ENCODE results near the gene SLIRP.

SLIRP gene

DNA sequence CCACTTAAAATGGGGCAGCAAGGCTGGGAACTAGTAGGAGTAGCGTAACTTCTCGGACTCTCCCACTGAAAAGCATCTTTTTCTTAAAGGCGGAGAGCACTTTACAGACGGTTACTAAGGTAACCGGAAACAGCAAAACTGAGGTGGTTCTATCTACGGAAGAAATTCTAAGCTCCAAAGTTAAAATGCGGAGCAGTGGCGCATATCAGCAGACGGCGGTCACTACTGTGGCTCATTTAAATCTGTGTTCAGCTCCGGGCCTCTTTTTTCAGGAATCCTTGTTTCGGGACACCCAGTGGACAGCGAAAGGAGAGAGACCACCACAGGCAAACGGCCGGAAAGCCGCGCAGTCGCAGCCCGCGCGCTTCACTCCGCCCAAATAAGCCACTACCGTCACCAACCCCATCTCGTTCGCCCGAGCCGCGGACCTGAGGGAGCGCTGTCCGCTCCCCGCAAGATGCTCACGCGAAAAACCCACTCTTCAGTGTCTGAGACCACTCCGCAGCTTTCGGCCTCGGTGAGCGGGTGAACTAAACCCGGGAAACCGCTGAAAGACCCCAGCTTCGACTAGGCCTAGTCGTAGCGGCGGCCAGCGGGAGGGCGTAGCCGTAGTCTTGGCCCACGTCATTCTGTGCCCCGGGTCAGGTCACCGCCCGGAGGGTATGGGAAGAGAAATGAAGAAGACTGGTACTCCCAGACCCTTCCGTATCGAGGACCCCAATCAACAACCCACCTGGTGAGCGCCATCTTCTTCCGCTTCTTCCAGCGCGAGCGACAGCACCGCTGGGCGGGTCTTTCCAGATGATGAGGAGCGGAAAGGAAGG, 52.7 kb downstream of the SLIRP start, which contains the start of gene SNW1:
SNW1 (minus strand) TSS at position 776 of the 824 bp plus-strand sequence; CDS start at position 747, 29 bp downstream.
- ChIA-PET CTCF (interaction anchor here (0.6 to 0.8 kb wide), 2 partner anchors 40 to 411 kb away, joined by 3 to 4 read pairs; no protein-coding TSS in a partner anchor), POLR2A (interaction anchor here (1.4 to 1.6 kb wide), 2 partner anchors 9 to 40 kb away, joined by 4 to 7 read pairs; partner anchors contain the start of gene ADCK1)
- H3K4me3 ChIP-seq (ENCODE audit: low read depth, low read length): peak within 1 kb of the TSS; percentile 100
- H3K9me3 ChIP-seq (ENCODE audit: control insufficient read depth, insufficient read depth, low read depth, low read length): no peaks in the 10 kb centered on the region
- peak within 1 kb of the TSS; percentile 68 for H3K27ac ChIP-seq (ENCODE audit: extremely low read depth, low read depth, low read length)
- peaks cover 12 to 16% of the 10 kb centered on the region in 2 experiments; a peak in 2 of 3 replicates for H3K36me3 ChIP-seq (ENCODE audit: control insufficient read depth in 2 of 2, insufficient read depth in 1 of 2, low read length in 2 of 2)
- H3K4me1 ChIP-seq (ENCODE audit: control insufficient read depth, insufficient read depth, low read length): no peaks in the 10 kb centered on the region
- TF ChIP-seq ZNF707 (tag by site-specific recombination; IDR thresholded peaks at IDR 0.05): no peak
- TF ChIP-seq ZBTB8A (tag by site-specific recombination; IDR thresholded peaks at IDR 0.05): no peak
- TF ChIP-seq YY1 (tag by site-specific recombination; IDR thresholded peaks at IDR 0.05): peak; percentile 78; the same call in 1 of the 2 replicates
- TF ChIP-seq ZNF677 (tag by site-specific recombination; IDR thresholded peaks at IDR 0.05): no peak
- no peak for TF ChIP-seq ZNF132 (tag by site-specific recombination; IDR thresholded peaks at IDR 0.05; ENCODE audit: borderline replicate concordance)
- TF ChIP-seq CTCF (tag by site-specific recombination; IDR thresholded peaks at IDR 0.05): 0 out of 2 replicates have a peak, but pooled peaks have one; percentile 45
- TF ChIP-seq GFI1B (tag by site-specific recombination; IDR thresholded peaks at IDR 0.05): no peak
- no peak for TF ChIP-seq ZNF354C (tag by site-specific recombination; IDR thresholded peaks at IDR 0.05; ENCODE audit: borderline replicate concordance, low read depth)
- TF ChIP-seq, protein P1, sequence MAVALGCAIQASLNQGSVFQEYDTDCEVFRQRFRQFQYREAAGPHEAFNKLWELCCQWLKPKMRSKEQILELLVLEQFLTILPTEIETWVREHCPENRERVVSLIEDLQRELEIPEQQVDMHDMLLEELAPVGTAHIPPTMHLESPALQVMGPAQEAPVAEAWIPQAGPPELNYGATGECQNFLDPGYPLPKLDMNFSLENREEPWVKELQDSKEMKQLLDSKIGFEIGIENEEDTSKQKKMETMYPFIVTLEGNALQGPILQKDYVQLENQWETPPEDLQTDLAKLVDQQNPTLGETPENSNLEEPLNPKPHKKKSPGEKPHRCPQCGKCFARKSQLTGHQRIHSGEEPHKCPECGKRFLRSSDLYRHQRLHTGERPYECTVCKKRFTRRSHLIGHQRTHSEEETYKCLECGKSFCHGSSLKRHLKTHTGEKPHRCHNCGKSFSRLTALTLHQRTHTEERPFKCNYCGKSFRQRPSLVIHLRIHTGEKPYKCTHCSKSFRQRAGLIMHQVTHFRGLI (tag by site-specific recombination; IDR thresholded peaks at IDR 0.05): no peak
- TF ChIP-seq ZNF366 (tag by site-specific recombination; conservative IDR thresholded peaks at IDR 0.05): no peak
- no peak for TF ChIP-seq GLI2 (tag by site-specific recombination; IDR thresholded peaks at IDR 0.05; ENCODE audit: borderline replicate concordance, low read depth)
- TF ChIP-seq ZNF776 (tag by site-specific recombination; IDR thresholded peaks at IDR 0.05; ENCODE audit: borderline replicate concordance): no peak
- TF ChIP-seq SALL2 (tag by site-specific recombination; IDR thresholded peaks at IDR 0.05; ENCODE audit: borderline replicate concordance): no peak
- TF ChIP-seq ZBTB11 (tag by site-specific recombination; conservative IDR thresholded peaks at IDR 0.05; ENCODE audit: low read depth): peak; percentile 96
- TF ChIP-seq ZNF19 (tag by site-specific recombination; IDR thresholded peaks at IDR 0.05; ENCODE audit: low read depth): no peak
- no peak for TF ChIP-seq ZNF292 (tag by site-specific recombination; IDR thresholded peaks at IDR 0.05; ENCODE audit: borderline replicate concordance, low read depth)
- TF ChIP-seq ZNF660 (tag by site-specific recombination; IDR thresholded peaks at IDR 0.05): no peak
- peak; percentile 23; the same call in 1 of the 2 replicates for TF ChIP-seq KLF9 (tag by site-specific recombination; IDR thresholded peaks at IDR 0.05; ENCODE audit: low read depth)
- no peak for TF ChIP-seq ZFP37 (tag by site-specific recombination; IDR thresholded peaks at IDR 0.05)
- TF ChIP-seq ZNF324 (tag by site-specific recombination; IDR thresholded peaks at IDR 0.05): no peak
- TF ChIP-seq ZNF837 (tag by site-specific recombination; IDR thresholded peaks at IDR 0.05): no peak
- TF ChIP-seq SP2 (tag by site-specific recombination; IDR thresholded peaks at IDR 0.05): peak; percentile 53
- TF ChIP-seq REPIN1 (tag by site-specific recombination; IDR thresholded peaks at IDR 0.05; ENCODE audit: low read depth): no peak
- TF ChIP-seq ZNF202 (tag by site-specific recombination; IDR thresholded peaks at IDR 0.05; ENCODE audit: borderline replicate concordance): no peak
- 0 out of 2 replicates have a peak, but pooled peaks have one; percentile 30 for TF ChIP-seq ZNF513 (tag by site-specific recombination; IDR thresholded peaks at IDR 0.05)
- TF ChIP-seq, protein P2, sequence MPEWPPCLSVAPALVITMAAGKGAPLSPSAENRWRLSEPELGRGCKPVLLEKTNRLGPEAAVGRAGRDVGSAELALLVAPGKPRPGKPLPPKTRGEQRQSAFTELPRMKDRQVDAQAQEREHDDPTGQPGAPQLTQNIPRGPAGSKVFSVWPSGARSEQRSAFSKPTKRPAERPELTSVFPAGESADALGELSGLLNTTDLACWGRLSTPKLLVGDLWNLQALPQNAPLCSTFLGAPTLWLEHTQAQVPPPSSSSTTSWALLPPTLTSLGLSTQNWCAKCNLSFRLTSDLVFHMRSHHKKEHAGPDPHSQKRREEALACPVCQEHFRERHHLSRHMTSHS (tag by site-specific recombination; IDR thresholded peaks at IDR 0.05): no peak
- TF ChIP-seq ZNF548 (tag by site-specific recombination; IDR thresholded peaks at IDR 0.05): no peak

Measured in HEK293 (cell line).